Activated T-cell treated with anti-CD3 and anti-CD28 coated beads, Interleukin-2, amount 50 U/mL, for 72 hours (primary cell): Measurements from ENCODE around the gene ITGB1BP1. TPM values are rescaled to one million over a fixed set of nuclear protein-coding genes. Genes with fewer than 3 reads are reported as not detected.
A peak's percentile ranks its signal among the peaks of the same experiment; 100 is the strongest.

ENCODE experiments used
- ATAC-seq, 2 donors: fragments of 150-1000 bp; cut with Tn5 transposase; replicated peaks in 1 of 2; 2 replicates each; pipeline ENCODE4 v1.10.0; 2021; ENCODE audit warnings: moderate library complexity in 2 of 2, mild to moderate bottlenecking in 1 of 2
- DNase-seq, 2 donors: peaks; one replicate each; pipeline ENCODE4 v3.0.0; 2021 to 2022; ENCODE audit warnings: mixed read lengths in 1 of 2
- H3K27ac Mint-ChIP-seq: one replicate; pipeline ENCODE4 v1.8.0; 2022; ENCODE audit warnings: mild to moderate bottlenecking, moderate library complexity, mixed read lengths
- H3K27me3 Mint-ChIP-seq: one replicate; pipeline ENCODE4 v1.8.0; 2022; ENCODE audit warnings: low read depth, mixed read lengths
- H3K36me3 Mint-ChIP-seq, 2 donors: one replicate each; pipeline ENCODE4 v1.8.0; 2022; ENCODE audit warnings: mixed read lengths in 2 of 2, mild to moderate bottlenecking in 1 of 2; ENCODE audit not compliant: insufficient read depth in 2 of 2
- H3K4me1 Mint-ChIP-seq: one replicate; pipeline ENCODE4 v1.8.0; 2022; ENCODE audit warnings: low read depth, mixed read lengths
- H3K4me3 Mint-ChIP-seq, 2 donors: one replicate each; pipeline ENCODE4 v1.8.0; 2022; ENCODE audit warnings: mild to moderate bottlenecking in 2 of 2, mixed read lengths in 2 of 2, moderate library complexity in 2 of 2
- H3K9me3 Mint-ChIP-seq, 2 donors: one replicate each; pipeline ENCODE4 v1.8.0; 2022; ENCODE audit warnings: mixed read lengths in 2 of 2
- total RNA-seq, 2 donors: library from RNA; stranded (reverse); gene quantifications; one replicate each; pipeline ENCODE4 v1.2.3, GENCODE V29; 2022

Gene ITGB1BP1
- total RNA-seq, 2 donors from 2014 or later, result 79.5 to 132 TPM

- DNase-seq, result no peak
- Mint-ChIP-seq H3K27me3 (peaks cover 11% of the 10 kb centered on the region), H3K4me3 (no peak overlapping the region), H3K4me1 (peaks cover 30% of the 10 kb centered on the region), H3K27ac (no peak overlapping the region), H3K9me3 (no peaks in the 10 kb centered on the region), H3K36me3 (no peaks in the 10 kb centered on the region)
- no peak for ATAC-seq
Observed at GRCh38 chr2:9374071-9374730, 49.1 kb downstream of the ITGB1BP1 start.

- ATAC-seq, result no peak
- H3K4me3 Mint-ChIP-seq, result no peak overlapping the region
- H3K36me3 Mint-ChIP-seq, result no peaks in the 10 kb centered on the region
- H3K27me3 Mint-ChIP-seq, result peaks cover 17% of the 10 kb centered on the region
- DNase-seq, result no peak
- no peak overlapping the region for H3K27ac Mint-ChIP-seq
- H3K4me1 Mint-ChIP-seq, result peaks cover 33% of the 10 kb centered on the region
- no peaks in the 10 kb centered on the region for H3K9me3 Mint-ChIP-seq
Observed at GRCh38 chr2:9373476-9373875, 49.9 kb downstream of the ITGB1BP1 start.

- peaks cover 33% of the 10 kb centered on the region for H3K4me1 Mint-ChIP-seq
- H3K9me3 Mint-ChIP-seq, result no peaks in the 10 kb centered on the region
- no peak overlapping the region for H3K27ac Mint-ChIP-seq
- H3K4me3 Mint-ChIP-seq, result no peak overlapping the region
- no peak for ATAC-seq
- H3K27me3 Mint-ChIP-seq, result peaks cover 17% of the 10 kb centered on the region
- H3K36me3 Mint-ChIP-seq, result no peaks in the 10 kb centered on the region
- DNase-seq, result no peak
Observed at GRCh38 chr2:9373047-9373446, 50.3 kb downstream of the ITGB1BP1 start.

DNA sequence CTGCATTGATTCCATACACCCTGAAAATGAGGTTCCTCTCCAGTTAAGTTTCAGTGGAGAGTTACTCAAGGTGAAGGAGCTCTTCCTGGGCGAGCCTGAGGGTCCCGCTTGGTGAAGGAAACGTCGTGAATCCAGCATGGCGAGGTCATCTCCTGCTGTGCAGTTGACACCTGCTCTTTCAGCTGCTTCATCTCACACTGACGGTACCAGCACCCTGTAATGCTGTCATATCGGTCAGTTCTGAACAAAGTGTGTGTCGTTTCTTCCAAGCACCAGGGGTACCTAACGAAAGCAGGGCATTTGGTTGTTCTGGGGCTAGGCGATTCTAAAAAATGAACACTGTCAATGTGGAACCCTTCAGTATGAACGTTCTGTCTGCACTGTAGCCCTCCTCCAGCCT lies 52.6 kb downstream of the ITGB1BP1 start:
- peak overlapping the region; percentile 89 for H3K27ac Mint-ChIP-seq
- DNase-seq (peak; percentile 16 to 19), ATAC-seq (peak; percentile 60 to 69)
- peaks cover 11% of the 10 kb centered on the region for H3K27me3 Mint-ChIP-seq
- peaks cover 27% of the 10 kb centered on the region for H3K4me1 Mint-ChIP-seq
- peak overlapping the region; percentile 58 to 80 for H3K4me3 Mint-ChIP-seq
- H3K36me3 Mint-ChIP-seq, result no peaks in the 10 kb centered on the region
- no peaks in the 10 kb centered on the region for H3K9me3 Mint-ChIP-seq

- peaks cover 16% of the 10 kb centered on the region for H3K27me3 Mint-ChIP-seq
- DNase-seq, result no peak
Observed at GRCh38 chr2:9366026-9366425, 57.3 kb downstream of the ITGB1BP1 start.

GRCh38 chr2:9365498-9366019 lies 57.8 kb downstream of the ITGB1BP1 start:
- Mint-ChIP-seq H3K36me3 (no peaks in the 10 kb centered on the region), H3K4me1 (peaks cover 12% of the 10 kb centered on the region), H3K4me3 (no peak overlapping the region), H3K27me3 (peaks cover 16% of the 10 kb centered on the region), H3K27ac (no peak overlapping the region), H3K9me3 (no peaks in the 10 kb centered on the region)
- ATAC-seq, result no peak
- no peak for DNase-seq

More at GRCh38 chr2:9366026-9366425, 57.3 kb downstream of the ITGB1BP1 start:
- H3K4me3 Mint-ChIP-seq, result no peak overlapping the region
- no peak overlapping the region for H3K27ac Mint-ChIP-seq
- no peaks in the 10 kb centered on the region for H3K36me3 Mint-ChIP-seq
- peaks cover 17% of the 10 kb centered on the region for H3K4me1 Mint-ChIP-seq
- no peaks in the 10 kb centered on the region for H3K9me3 Mint-ChIP-seq
- ATAC-seq, result no peak

GRCh38 chr2:9364791-9365497 lies 58.4 kb downstream of the ITGB1BP1 start:
- H3K36me3 Mint-ChIP-seq, result no peaks in the 10 kb centered on the region
- H3K4me3 Mint-ChIP-seq, result no peak overlapping the region
- peaks cover 6% of the 10 kb centered on the region for H3K4me1 Mint-ChIP-seq
- ATAC-seq, result no peak
- no peak for DNase-seq
- no peaks in the 10 kb centered on the region for H3K9me3 Mint-ChIP-seq
- peaks cover 16% of the 10 kb centered on the region for H3K27me3 Mint-ChIP-seq
- no peak overlapping the region for H3K27ac Mint-ChIP-seq

GRCh38 chr2:9364373-9364772 lies 59.0 kb downstream of the ITGB1BP1 start:
- ATAC-seq (no peak), DNase-seq (no peak)
- peaks cover 3% of the 10 kb centered on the region for H3K4me1 Mint-ChIP-seq
- no peaks in the 10 kb centered on the region for H3K36me3 Mint-ChIP-seq
- no peaks in the 10 kb centered on the region for H3K9me3 Mint-ChIP-seq
- H3K4me3 Mint-ChIP-seq, result no peak overlapping the region
- peaks cover 13% of the 10 kb centered on the region for H3K27me3 Mint-ChIP-seq
- no peak overlapping the region for H3K27ac Mint-ChIP-seq

GRCh38 chr2:9360701-9361100 lies 62.6 kb downstream of the ITGB1BP1 start:
- Mint-ChIP-seq H3K4me1 (no peaks in the 10 kb centered on the region), H3K36me3 (no peaks in the 10 kb centered on the region), H3K27me3 (peaks cover 30% of the 10 kb centered on the region), H3K27ac (no peak overlapping the region), H3K4me3 (no peak overlapping the region), H3K9me3 (no peaks in the 10 kb centered on the region)
- no peak for ATAC-seq
- no peak for DNase-seq

DNA sequence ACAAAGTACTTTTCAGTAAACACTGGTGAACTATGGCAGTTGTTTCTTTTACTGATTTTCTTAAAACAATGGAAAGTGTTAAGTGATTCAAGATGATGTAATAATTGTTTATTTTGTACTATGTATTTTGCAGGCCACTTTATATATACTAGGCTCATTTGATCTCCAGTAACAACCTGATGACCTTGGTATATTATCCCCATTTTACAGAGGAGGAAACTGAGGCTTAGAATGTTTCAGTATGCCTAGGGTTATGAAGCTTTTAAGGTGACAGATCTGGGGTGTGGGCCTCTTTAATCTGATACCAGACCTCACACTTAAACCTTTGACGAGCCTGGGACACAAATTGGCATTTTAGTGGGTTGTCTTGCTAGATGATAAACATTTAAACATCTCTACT lies 63.2 kb downstream of the ITGB1BP1 start:
- Mint-ChIP-seq H3K4me1 (no peaks in the 10 kb centered on the region), H3K4me3 (no peak overlapping the region), H3K27ac (no peak overlapping the region), H3K36me3 (no peaks in the 10 kb centered on the region), H3K27me3 (peaks cover 30% of the 10 kb centered on the region), H3K9me3 (no peaks in the 10 kb centered on the region)
- ATAC-seq (no peak), DNase-seq (no peak)

GRCh38 chr2:9359463-9359862 lies 63.9 kb downstream of the ITGB1BP1 start:
- DNase-seq, result no peak
- H3K9me3 Mint-ChIP-seq, result no peaks in the 10 kb centered on the region
- no peak overlapping the region for H3K27ac Mint-ChIP-seq
- H3K4me1 Mint-ChIP-seq, result no peaks in the 10 kb centered on the region
- no peak overlapping the region for H3K4me3 Mint-ChIP-seq
- no peaks in the 10 kb centered on the region for H3K36me3 Mint-ChIP-seq
- H3K27me3 Mint-ChIP-seq, result peaks cover 30% of the 10 kb centered on the region
- no peak for ATAC-seq

- Mint-ChIP-seq H3K27me3 (peaks cover 30% of the 10 kb centered on the region), H3K9me3 (no peaks in the 10 kb centered on the region), H3K4me3 (no peak overlapping the region), H3K36me3 (no peaks in the 10 kb centered on the region), H3K27ac (no peak overlapping the region), H3K4me1 (no peaks in the 10 kb centered on the region)
- ATAC-seq (no peak), DNase-seq (no peak)
Observed at GRCh38 chr2:9358846-9359245, 64.5 kb downstream of the ITGB1BP1 start.

GRCh38 chr2:9356261-9356660 lies 67.1 kb downstream of the ITGB1BP1 start:
- Mint-ChIP-seq H3K4me3 (peak overlapping the region in 1 of 2 donors; percentile 21), H3K27me3 (peaks cover 25% of the 10 kb centered on the region), H3K9me3 (no peaks in the 10 kb centered on the region), H3K27ac (no peak overlapping the region), H3K4me1 (no peaks in the 10 kb centered on the region), H3K36me3 (no peaks in the 10 kb centered on the region)
- DNase-seq (no peak), ATAC-seq (peak in 1 of 2 donors; percentile 36)
